Measurements from ENCODE around the gene ATRN.
"Not testable (repeated sequence)": the region's sequence is repeated elsewhere in the genome, so short reads cannot be mapped to it uniquely, and the experiment has no call there.

The ATRN gene

DNA sequence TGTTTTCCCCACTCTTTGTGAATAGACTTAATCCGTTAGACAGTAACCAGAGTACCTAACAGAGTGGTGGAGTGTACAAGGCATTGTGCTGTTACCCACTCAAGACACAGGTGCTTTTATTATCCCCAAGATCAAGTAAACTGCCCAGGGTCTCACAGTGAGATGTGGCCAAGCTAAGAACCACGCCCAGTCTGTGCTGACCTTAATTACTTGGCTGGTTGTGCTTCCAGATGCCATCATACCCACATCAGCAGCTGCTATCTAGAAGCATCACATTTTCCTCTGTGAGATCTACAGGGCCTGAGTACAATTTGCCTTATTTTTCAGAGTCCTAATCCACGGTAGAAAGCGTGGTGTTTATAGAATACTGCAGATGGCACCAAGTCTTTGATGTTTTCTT is 122.1 kb downstream of the ATRN start:
- H2AFZ ChIP-seq (ENCODE audit: low read length) = no peak overlapping the region
- peaks cover 55% of the 10 kb centered on the region for H3K36me3 ChIP-seq (ENCODE audit: insufficient read depth, low read length)
- H3K9me3 ChIP-seq (ENCODE audit: insufficient read depth, low read depth, low read length) = no peaks in the 10 kb centered on the region
- H4K20me1 ChIP-seq (ENCODE audit: insufficient read depth, low read length, poor library complexity, severe bottlenecking) = no peaks in the 10 kb centered on the region
- no peaks in the 10 kb centered on the region for H3K27me3 ChIP-seq (ENCODE audit: insufficient read depth, low read length, poor library complexity, severe bottlenecking)
- no peak overlapping the region for H3K9ac ChIP-seq (ENCODE audit: low read depth, low read length, poor library complexity, severe bottlenecking)
- TF ChIP-seq EZH2phosphoT487 (IDR thresholded peaks at IDR 0.05; ENCODE audit: borderline replicate concordance) = no peak
- TF ChIP-seq, protein P1, sequence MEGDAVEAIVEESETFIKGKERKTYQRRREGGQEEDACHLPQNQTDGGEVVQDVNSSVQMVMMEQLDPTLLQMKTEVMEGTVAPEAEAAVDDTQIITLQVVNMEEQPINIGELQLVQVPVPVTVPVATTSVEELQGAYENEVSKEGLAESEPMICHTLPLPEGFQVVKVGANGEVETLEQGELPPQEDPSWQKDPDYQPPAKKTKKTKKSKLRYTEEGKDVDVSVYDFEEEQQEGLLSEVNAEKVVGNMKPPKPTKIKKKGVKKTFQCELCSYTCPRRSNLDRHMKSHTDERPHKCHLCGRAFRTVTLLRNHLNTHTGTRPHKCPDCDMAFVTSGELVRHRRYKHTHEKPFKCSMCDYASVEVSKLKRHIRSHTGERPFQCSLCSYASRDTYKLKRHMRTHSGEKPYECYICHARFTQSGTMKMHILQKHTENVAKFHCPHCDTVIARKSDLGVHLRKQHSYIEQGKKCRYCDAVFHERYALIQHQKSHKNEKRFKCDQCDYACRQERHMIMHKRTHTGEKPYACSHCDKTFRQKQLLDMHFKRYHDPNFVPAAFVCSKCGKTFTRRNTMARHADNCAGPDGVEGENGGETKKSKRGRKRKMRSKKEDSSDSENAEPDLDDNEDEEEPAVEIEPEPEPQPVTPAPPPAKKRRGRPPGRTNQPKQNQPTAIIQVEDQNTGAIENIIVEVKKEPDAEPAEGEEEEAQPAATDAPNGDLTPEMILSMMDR (conservative IDR thresholded peaks at IDR 0.05; ENCODE audit: low read length) = no peak
- H3K4me3 ChIP-seq (ENCODE audit: low read length, poor library complexity, severe bottlenecking) = no peak overlapping the region
- H3K4me2 ChIP-seq (ENCODE audit: low read depth, low read length, poor library complexity, severe bottlenecking) = no peak overlapping the region
- no peaks in the 10 kb centered on the region for H3K4me1 ChIP-seq (ENCODE audit: insufficient read depth, low read length, poor library complexity, severe bottlenecking)
- no peaks in the 10 kb centered on the region for H3F3A ChIP-seq (ENCODE audit: low read depth)
- no peaks in the 10 kb centered on the region for H3K9me2 ChIP-seq (replicated peaks; ENCODE audit: low read depth, low read length)
- no peaks in the 10 kb centered on the region for H3K79me2 ChIP-seq (ENCODE audit: insufficient read depth, low read length)

DNA sequence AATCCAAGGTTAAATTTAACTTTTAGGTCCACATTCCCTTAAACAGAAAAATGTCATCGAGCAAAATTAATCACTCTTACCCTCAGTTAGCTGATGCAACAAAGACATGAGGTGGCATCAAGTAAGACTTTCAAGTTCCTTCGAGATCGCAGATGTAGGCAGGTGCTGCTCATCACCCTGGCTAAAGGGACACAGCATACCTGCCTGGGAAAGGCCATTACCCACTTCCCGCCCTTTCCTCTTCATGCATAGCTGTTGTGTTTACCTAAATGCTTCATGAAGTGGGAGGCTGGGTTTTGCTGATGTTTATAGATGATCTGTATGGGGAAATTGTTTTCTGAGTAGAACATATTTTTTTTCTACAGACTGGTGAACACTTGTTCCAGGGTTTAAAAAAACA is 124.7 kb downstream of the ATRN start:
- Histone ChIP-seq H3K4me1 (ENCODE audit: insufficient read depth, low read length, poor library complexity, severe bottlenecking) (no peaks in the 10 kb centered on the region), H3K79me2 (ENCODE audit: insufficient read depth, low read length) (no peaks in the 10 kb centered on the region)

DNA sequence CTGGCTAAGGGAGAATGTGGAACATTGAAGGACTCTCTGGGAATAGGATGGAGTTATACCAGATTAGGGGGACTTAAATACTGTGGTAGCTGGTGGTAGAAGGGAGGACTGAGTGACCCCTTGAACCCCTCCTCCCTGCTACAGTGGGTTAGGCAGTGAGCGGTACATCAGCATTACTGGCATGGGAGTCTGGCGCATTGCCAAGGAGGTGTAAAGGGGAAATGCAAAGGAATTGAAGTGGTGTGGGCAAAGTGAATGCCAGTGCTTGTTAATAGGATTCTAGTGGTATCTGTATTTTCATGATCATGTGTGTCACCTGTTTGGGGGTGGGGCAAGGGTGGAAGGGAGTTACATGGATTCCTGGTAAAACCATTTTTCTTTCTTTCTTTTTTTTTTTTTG is 132.3 kb downstream of the ATRN start:
- Histone ChIP-seq H3K9me2 (replicated peaks; ENCODE audit: low read depth, low read length) (no peaks in the 10 kb centered on the region), H3K9me3 (ENCODE audit: insufficient read depth, low read depth, low read length) (no peaks in the 10 kb centered on the region), H3K27me3 (ENCODE audit: insufficient read depth, low read length, poor library complexity, severe bottlenecking) (no peaks in the 10 kb centered on the region), H3K4me1 (ENCODE audit: insufficient read depth, low read length, poor library complexity, severe bottlenecking) (no peaks in the 10 kb centered on the region), H3K9ac (ENCODE audit: low read depth, low read length, poor library complexity, severe bottlenecking) (no peak overlapping the region), H3K4me2 (ENCODE audit: low read depth, low read length, poor library complexity, severe bottlenecking) (no peak overlapping the region), H2AFZ (ENCODE audit: low read length) (no peak overlapping the region), H3K79me2 (ENCODE audit: insufficient read depth, low read length) (no peaks in the 10 kb centered on the region), H3K4me3 (ENCODE audit: low read length, poor library complexity, severe bottlenecking) (no peak overlapping the region), H3K36me3 (ENCODE audit: insufficient read depth, low read length) (peaks cover 22% of the 10 kb centered on the region), H4K20me1 (ENCODE audit: insufficient read depth, low read length, poor library complexity, severe bottlenecking) (no peaks in the 10 kb centered on the region), H3F3A (ENCODE audit: low read depth) (no peaks in the 10 kb centered on the region)
- no peak for TF ChIP-seq EZH2phosphoT487 (IDR thresholded peaks at IDR 0.05; ENCODE audit: borderline replicate concordance)
- TF ChIP-seq, protein P1 (conservative IDR thresholded peaks at IDR 0.05; ENCODE audit: low read length) = no peak

More for the DNA sequence above, 124.7 kb downstream of the ATRN start:
- Histone ChIP-seq H3K9me3 (ENCODE audit: insufficient read depth, low read depth, low read length) (no peaks in the 10 kb centered on the region), H3K36me3 (ENCODE audit: insufficient read depth, low read length) (peaks cover 64% of the 10 kb centered on the region), H2AFZ (ENCODE audit: low read length) (no peak overlapping the region), H3K4me2 (ENCODE audit: low read depth, low read length, poor library complexity, severe bottlenecking) (no peak overlapping the region), H3K9me2 (replicated peaks; ENCODE audit: low read depth, low read length) (no peaks in the 10 kb centered on the region), H3K27me3 (ENCODE audit: insufficient read depth, low read length, poor library complexity, severe bottlenecking) (no peaks in the 10 kb centered on the region), H4K20me1 (ENCODE audit: insufficient read depth, low read length, poor library complexity, severe bottlenecking) (no peaks in the 10 kb centered on the region), H3F3A (ENCODE audit: low read depth) (no peaks in the 10 kb centered on the region), H3K9ac (ENCODE audit: low read depth, low read length, poor library complexity, severe bottlenecking) (no peak overlapping the region), H3K4me3 (ENCODE audit: low read length, poor library complexity, severe bottlenecking) (no peak overlapping the region)
- TF ChIP-seq, protein P1 (conservative IDR thresholded peaks at IDR 0.05; ENCODE audit: low read length) = no peak
- no peak for TF ChIP-seq EZH2phosphoT487 (IDR thresholded peaks at IDR 0.05; ENCODE audit: borderline replicate concordance)

DNA sequence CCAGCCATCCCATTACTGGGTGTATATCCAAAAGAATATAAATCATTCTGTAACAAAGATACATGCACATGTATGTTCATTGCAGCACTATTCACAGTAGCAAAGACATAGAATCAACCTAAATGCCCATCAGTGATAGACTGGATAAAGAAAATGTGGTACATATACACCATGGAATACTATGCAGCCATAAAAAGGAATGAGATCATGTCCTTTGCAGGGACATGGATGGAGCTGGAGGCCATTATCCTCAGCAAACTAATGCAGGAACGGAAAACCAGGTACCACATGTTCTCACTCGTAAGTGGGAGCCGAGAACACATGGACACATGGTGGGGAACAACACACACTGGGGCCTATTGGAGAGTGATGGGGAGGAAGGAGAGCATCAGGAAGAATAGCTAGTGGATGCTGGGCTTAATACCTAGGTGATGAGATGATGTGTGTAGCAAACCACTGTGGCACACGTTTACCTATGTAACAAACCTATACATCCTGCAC is 134.6 kb downstream of the ATRN start:
- not testable (repeated sequence) for H3F3A ChIP-seq (ENCODE audit: low read depth); H4K20me1 ChIP-seq (ENCODE audit: insufficient read depth, low read length, poor library complexity, severe bottlenecking); H3K9ac ChIP-seq (ENCODE audit: low read depth, low read length, poor library complexity, severe bottlenecking); H2AFZ ChIP-seq (ENCODE audit: low read length); H3K27me3 ChIP-seq (ENCODE audit: insufficient read depth, low read length, poor library complexity, severe bottlenecking); H3K79me2 ChIP-seq (ENCODE audit: insufficient read depth, low read length); H3K4me3 ChIP-seq (ENCODE audit: low read length, poor library complexity, severe bottlenecking); H3K4me1 ChIP-seq (ENCODE audit: insufficient read depth, low read length, poor library complexity, severe bottlenecking); H3K9me3 ChIP-seq (ENCODE audit: insufficient read depth, low read depth, low read length); H3K9me2 ChIP-seq (replicated peaks; ENCODE audit: low read depth, low read length); H3K4me2 ChIP-seq (ENCODE audit: low read depth, low read length, poor library complexity, severe bottlenecking)
- H3K36me3 ChIP-seq (ENCODE audit: insufficient read depth, low read length) = peaks cover 15% of the 10 kb centered on the region; the same call in 1 of the 2 replicates

Measured in Loucy (cell line).